Measurements from ENCODE around the gene DNM2.
"Not testable (repeated sequence)": the region's sequence is repeated elsewhere in the genome, so short reads cannot be mapped to it uniquely, and the experiment has no call there.

DNM2 gene

GRCh38 chr19:10726268-10726667, 8.4 kb downstream of the DNM2 start:
- no peak for DNase-seq

- no peak for DNase-seq
Observed at GRCh38 chr19:10727685-10728201, 9.9 kb downstream of the DNM2 start.

GRCh38 chr19:10729411-10729810, 11.5 kb downstream of the DNM2 start:
- DNase-seq, result no peak

GRCh38 chr19:10730932-10731331, 13.1 kb downstream of the DNM2 start:
- DNase-seq, result no peak

GRCh38 chr19:10735741-10736140, 17.9 kb downstream of the DNM2 start:
- no peak for DNase-seq

- DNase-seq, result no peak
Observed at GRCh38 chr19:10736189-10736588, 18.3 kb downstream of the DNM2 start.

GRCh38 chr19:10736916-10737551, 19.2 kb downstream of the DNM2 start:
- no peak for DNase-seq

GRCh38 chr19:10737722-10738121, 19.8 kb downstream of the DNM2 start:
- no peak for DNase-seq

GRCh38 chr19:10740798-10741197, 22.9 kb downstream of the DNM2 start:
- DNase-seq, result no peak

GRCh38 chr19:10742476-10742875, 24.6 kb downstream of the DNM2 start:
- DNase-seq, result no peak

- DNase-seq, result no peak
Observed at GRCh38 chr19:10744253-10744798, 26.4 kb downstream of the DNM2 start.

- DNase-seq, result no peak
Observed at GRCh38 chr19:10744801-10745293, 27.0 kb downstream of the DNM2 start.

GRCh38 chr19:10746437-10746836, 28.6 kb downstream of the DNM2 start:
- DNase-seq, result not testable (repeated sequence)

- no peak for DNase-seq
Observed at GRCh38 chr19:10747271-10747670, 29.4 kb downstream of the DNM2 start.

GRCh38 chr19:10747674-10748073, 29.8 kb downstream of the DNM2 start:
- no peak for DNase-seq

GRCh38 chr19:10748195-10748926, 30.5 kb downstream of the DNM2 start:
- no peak for DNase-seq

- no peak for DNase-seq
Observed at GRCh38 chr19:10748927-10749434, 31.1 kb downstream of the DNM2 start.

GRCh38 chr19:10749435-10750384, 31.8 kb downstream of the DNM2 start:
- DNase-seq, result no peak

GRCh38 chr19:10751109-10751953, 33.5 kb downstream of the DNM2 start:
- DNase-seq, result no peak

- no peak for DNase-seq
Observed at GRCh38 chr19:10752237-10752912, 34.5 kb downstream of the DNM2 start.

Measured in activated CD4-positive, alpha-beta T cell treated with anti-CD3 and anti-CD28 coated beads, Interleukin-2, amount 50 U/mL, for 4 hours (primary cell).